ENCODE measurements around the gene CNDP1. TPM values are rescaled to one million over a fixed set of nuclear protein-coding genes. Genes with fewer than 3 reads are reported as not detected.

Gene CNDP1
- polyA plus RNA-seq, 1 of the 3 experiments (the other 2 are of a cell fraction), result not detected

- TF ChIP-seq SMC3 (IDR thresholded peaks at IDR 0.05; ENCODE audit: low read depth, low read length) (no peak), MEF2A (IDR thresholded peaks at IDR 0.05; ENCODE audit: borderline replicate concordance, low read depth) (no peak), RCOR1 (IDR thresholded peaks at IDR 0.05; ENCODE audit: low read length) (no peak)
Observed at GRCh38 chr18:74590671-74591070, 56.4 kb downstream of the CNDP1 start (continued).

GRCh38 chr18:74595431-74595830 lies 61.1 kb downstream of the CNDP1 start:
- H3K9ac ChIP-seq, result no peak overlapping the region
- no peaks in the 10 kb centered on the region for H3K27me3 ChIP-seq (ENCODE audit: insufficient read depth)
- no peaks in the 10 kb centered on the region for H3K9me3 ChIP-seq
- POLR2A ChIA-PET, result no interaction called here
- H3K79me2 ChIP-seq (ENCODE audit: insufficient read depth), result peaks cover 48% of the 10 kb centered on the region
- DNase-seq, result no peak
- 0 out of 4 replicates have a peak overlapping the region, but pooled peaks of 1 of the 2 experiments have one; percentile 83 for H3K4me3 ChIP-seq (ENCODE audit: low read depth in 2 of 2, low read length in 1 of 2)
- peaks cover 21 to 39% of the 10 kb centered on the region in 2 experiments for H3K36me3 ChIP-seq (replicated peaks in 1 of 2; ENCODE audit: control insufficient read depth in 1 of 2, insufficient read depth in 2 of 2, low read length in 1 of 2)
- no peak for TF ChIP-seq CHD2 (IDR thresholded peaks at IDR 0.05; ENCODE audit: low read length, partially characterized antibody)
- no peak for TF ChIP-seq TEAD4 (IDR thresholded peaks at IDR 0.05; ENCODE audit: borderline replicate concordance, insufficient read depth)
- no peak for TF ChIP-seq MAX (IDR thresholded peaks at IDR 0.05; ENCODE audit: low read depth)
- no peak for TF ChIP-seq NRF1 (IDR thresholded peaks at IDR 0.05; ENCODE audit: low read depth, low read length)
- no peak for TF ChIP-seq MEF2A (IDR thresholded peaks at IDR 0.05; ENCODE audit: borderline replicate concordance, low read depth)
- no peak for TF ChIP-seq FOSL2 (IDR thresholded peaks at IDR 0.05; ENCODE audit: borderline replicate concordance, low read depth)
- no peak for TF ChIP-seq NFIC (IDR thresholded peaks at IDR 0.05; ENCODE audit: borderline replicate concordance)
- no peak for TF ChIP-seq GATA2 (CRISPR knock-in tag; IDR thresholded peaks at IDR 0.05)
- TF ChIP-seq RXRA (IDR thresholded peaks at IDR 0.05; ENCODE audit: borderline replicate concordance, low read depth), result no peak
- TF ChIP-seq EZH2phosphoT487 (IDR thresholded peaks at IDR 0.05; ENCODE audit: borderline replicate concordance, low read depth), result no peak
- no peak for TF ChIP-seq TAF1 (IDR thresholded peaks at IDR 0.05; ENCODE audit: borderline replicate concordance, low read depth, low read length)
- no peak for TF ChIP-seq EP300 (IDR thresholded peaks at IDR 0.05; ENCODE audit: borderline replicate concordance in 1 of 2, low read depth in 1 of 2, low read length in 1 of 2)
- TF ChIP-seq RAD21 (IDR thresholded peaks at IDR 0.05; ENCODE audit: low read length), result no peak
- no peak for TF ChIP-seq SIN3A (IDR thresholded peaks at IDR 0.05; ENCODE audit: borderline replicate concordance, low read depth, low read length)
- no peak overlapping the region for H2AFZ ChIP-seq (ENCODE audit: low read depth)
- H3K4me1 ChIP-seq (ENCODE audit: control insufficient read depth in 1 of 2, insufficient read depth in 2 of 2, low read depth in 1 of 2, low read length in 1 of 2), result peaks cover 8 to 14% of the 10 kb centered on the region in 2 experiments; a peak in 3 of 4 replicates
- peak overlapping the region; percentile 100 for H3K4me2 ChIP-seq
- H3K27ac ChIP-seq (ENCODE audit: low read depth in 2 of 2, low read length in 1 of 2), result no peak overlapping the region
- H3K9me2 ChIP-seq, result no peaks in the 10 kb centered on the region
- H3F3A ChIP-seq (replicated peaks; ENCODE audit: insufficient read depth), result peaks cover 5% of the 10 kb centered on the region
- no peaks in the 10 kb centered on the region for H4K20me1 ChIP-seq (ENCODE audit: insufficient read depth)
- CTCF ChIA-PET, result no interaction called here

GRCh38 chr18:74597034-74597661 lies 62.8 kb downstream of the CNDP1 start:
- peaks cover 21 to 35% of the 10 kb centered on the region in 2 experiments for H3K36me3 ChIP-seq (replicated peaks in 1 of 2; ENCODE audit: control insufficient read depth in 1 of 2, insufficient read depth in 2 of 2, low read length in 1 of 2)
- peak overlapping the region; percentile 94 to 97 for H3K27ac ChIP-seq (ENCODE audit: low read depth in 2 of 2, low read length in 1 of 2)
- H3K4me1 ChIP-seq (ENCODE audit: control insufficient read depth in 1 of 2, insufficient read depth in 2 of 2, low read depth in 1 of 2, low read length in 1 of 2), result peaks cover 8 to 14% of the 10 kb centered on the region in 2 experiments; a peak in 3 of 4 replicates
- ChIA-PET POLR2A (no interaction called here), CTCF (no interaction called here)
- peaks cover 5% of the 10 kb centered on the region for H3F3A ChIP-seq (replicated peaks; ENCODE audit: insufficient read depth)
- no peaks in the 10 kb centered on the region for H4K20me1 ChIP-seq (ENCODE audit: insufficient read depth)
- under 1% methylated on average over 30 of the region's 41 CpGs for WGBS (ENCODE audit: low lambda C conversion rate)
- no peak for TF ChIP-seq TEAD4 (IDR thresholded peaks at IDR 0.05; ENCODE audit: borderline replicate concordance, insufficient read depth)
- no peak for TF ChIP-seq GABPA (IDR thresholded peaks at IDR 0.05; ENCODE audit: low read depth)
- no peak for TF ChIP-seq CTCF (IDR thresholded peaks at IDR 0.05)
- TF ChIP-seq POLR2AphosphoS5 (IDR thresholded peaks at IDR 0.05; ENCODE audit: low read depth, low read length), result 0 out of 2 replicates have a peak, but pooled peaks have one; percentile 23
- 0 out of 2 replicates have a peak, but pooled peaks have one; percentile 2 for TF ChIP-seq TCF12 (IDR thresholded peaks at IDR 0.05)
- peak; percentile 26; the same call in 1 of the 2 replicates for TF ChIP-seq YY1 (IDR thresholded peaks at IDR 0.05; ENCODE audit: low read depth)
- TF ChIP-seq MEF2A (IDR thresholded peaks at IDR 0.05; ENCODE audit: borderline replicate concordance, low read depth), result no peak
- TF ChIP-seq RFX5 (IDR thresholded peaks at IDR 0.05; ENCODE audit: low read length), result no peak
- peak; percentile 25; the same call in 1 of the 2 replicates for TF ChIP-seq MXI1 (IDR thresholded peaks at IDR 0.05; ENCODE audit: low read depth, low read length)
- TF ChIP-seq RXRA (IDR thresholded peaks at IDR 0.05; ENCODE audit: borderline replicate concordance, low read depth), result no peak
- TF ChIP-seq EP300 (IDR thresholded peaks at IDR 0.05; ENCODE audit: borderline replicate concordance in 1 of 2, low read depth in 1 of 2, low read length in 1 of 2), result no peak
- peak; percentile 48; the same call in 1 of the 2 replicates for TF ChIP-seq TAF1 (IDR thresholded peaks at IDR 0.05; ENCODE audit: borderline replicate concordance, low read depth, low read length)
- peak; percentile 20 for TF ChIP-seq CHD2 (IDR thresholded peaks at IDR 0.05; ENCODE audit: low read length, partially characterized antibody)
- no peak for TF ChIP-seq EZH2phosphoT487 (IDR thresholded peaks at IDR 0.05; ENCODE audit: borderline replicate concordance, low read depth)
- H2AFZ ChIP-seq (ENCODE audit: low read depth), result peak overlapping the region; percentile 84
- H3K9me2 ChIP-seq, result no peaks in the 10 kb centered on the region
- H3K79me2 ChIP-seq (ENCODE audit: insufficient read depth), result peaks cover 65% of the 10 kb centered on the region
- peak overlapping the region; percentile 83 to 89 for H3K4me3 ChIP-seq (ENCODE audit: low read depth in 2 of 2, low read length in 1 of 2)
- DNase-seq, result peak; percentile 73
- peak overlapping the region; percentile 93 for H3K9ac ChIP-seq
- no peaks in the 10 kb centered on the region for H3K27me3 ChIP-seq (ENCODE audit: insufficient read depth)
- H3K9me3 ChIP-seq, result no peaks in the 10 kb centered on the region
- H3K4me2 ChIP-seq, result peak overlapping the region; percentile 100
